ENCODE measurements around the gene LRCH4.

GRCh38 chr7:100544386-100544785, 41.5 kb downstream of the LRCH4 start:
- TF ChIP-seq CTCF (IDR thresholded peaks at IDR 0.05) (no peak), POLR2A (IDR thresholded peaks at IDR 0.05) (no peak)

Measured in lower leg skin (tissue), 3 donors.